Fibroblast of the aortic adventitia (primary cell): ENCODE results near the gene THRA. TPM values are rescaled to one million over a fixed set of nuclear protein-coding genes. Genes with fewer than 3 reads are reported as not detected.

Experiments
- DNase-seq: peaks from one replicate; pipeline ENCODE4 v3.0.0-alpha.2; 2010; ENCODE audit warnings: low read depth
- H3K4me3 ChIP-seq: 2 replicates; pipeline ENCODE4 v1.5.1; 2011; ENCODE audit warnings: low read depth, mild to moderate bottlenecking, control low read depth, low read length, moderate library complexity
- total RNA-seq: library from RNA; depleted of rRNA; stranded (reverse); fragments of >200 nt; gene quantifications from 2 replicates; pipeline ENCODE4 v1.2.3, GENCODE V29; 2012; ENCODE audit warnings: low replicate concordance
- TF ChIP-seq, protein P1 (sequence below): IDR thresholded peaks from 2 replicates; pipeline ENCODE4 v1.5.1; 2011; ENCODE audit warnings: mild to moderate bottlenecking, low read length, control low read depth, inconsistent platforms; ENCODE audit not compliant: insufficient read depth

THRA gene
- total RNA-seq, 1 donor = 23.0 TPM

DNA sequence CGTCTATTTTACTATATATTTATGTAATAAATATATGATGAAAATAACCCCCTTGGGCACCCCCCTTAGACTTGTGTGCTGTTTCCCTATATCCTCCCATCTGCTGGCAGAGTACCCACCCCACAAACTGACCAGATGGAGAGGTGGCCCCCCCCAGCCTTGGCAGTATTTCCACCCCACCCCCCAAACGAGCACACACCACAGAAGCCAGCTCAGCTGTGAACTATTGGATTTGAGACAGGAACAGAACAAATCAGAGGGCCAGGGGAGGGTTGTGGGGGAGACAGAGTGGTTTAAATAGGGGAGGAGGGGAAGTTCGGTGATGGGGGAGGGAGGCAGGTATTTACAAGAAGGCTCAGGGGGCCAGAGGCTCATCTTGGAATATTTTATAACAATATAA lies 29.8 kb downstream of the THRA start:
- TF ChIP-seq, protein P1, sequence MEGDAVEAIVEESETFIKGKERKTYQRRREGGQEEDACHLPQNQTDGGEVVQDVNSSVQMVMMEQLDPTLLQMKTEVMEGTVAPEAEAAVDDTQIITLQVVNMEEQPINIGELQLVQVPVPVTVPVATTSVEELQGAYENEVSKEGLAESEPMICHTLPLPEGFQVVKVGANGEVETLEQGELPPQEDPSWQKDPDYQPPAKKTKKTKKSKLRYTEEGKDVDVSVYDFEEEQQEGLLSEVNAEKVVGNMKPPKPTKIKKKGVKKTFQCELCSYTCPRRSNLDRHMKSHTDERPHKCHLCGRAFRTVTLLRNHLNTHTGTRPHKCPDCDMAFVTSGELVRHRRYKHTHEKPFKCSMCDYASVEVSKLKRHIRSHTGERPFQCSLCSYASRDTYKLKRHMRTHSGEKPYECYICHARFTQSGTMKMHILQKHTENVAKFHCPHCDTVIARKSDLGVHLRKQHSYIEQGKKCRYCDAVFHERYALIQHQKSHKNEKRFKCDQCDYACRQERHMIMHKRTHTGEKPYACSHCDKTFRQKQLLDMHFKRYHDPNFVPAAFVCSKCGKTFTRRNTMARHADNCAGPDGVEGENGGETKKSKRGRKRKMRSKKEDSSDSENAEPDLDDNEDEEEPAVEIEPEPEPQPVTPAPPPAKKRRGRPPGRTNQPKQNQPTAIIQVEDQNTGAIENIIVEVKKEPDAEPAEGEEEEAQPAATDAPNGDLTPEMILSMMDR = no peak
- DNase-seq = no peak
- H3K4me3 ChIP-seq = no peak overlapping the region

GRCh38 chr17:40093005-40093579 lies 30.3 kb downstream of the THRA start:
- TF ChIP-seq, protein P1 = no peak
- no peak overlapping the region for H3K4me3 ChIP-seq
- no peak for DNase-seq

DNA sequence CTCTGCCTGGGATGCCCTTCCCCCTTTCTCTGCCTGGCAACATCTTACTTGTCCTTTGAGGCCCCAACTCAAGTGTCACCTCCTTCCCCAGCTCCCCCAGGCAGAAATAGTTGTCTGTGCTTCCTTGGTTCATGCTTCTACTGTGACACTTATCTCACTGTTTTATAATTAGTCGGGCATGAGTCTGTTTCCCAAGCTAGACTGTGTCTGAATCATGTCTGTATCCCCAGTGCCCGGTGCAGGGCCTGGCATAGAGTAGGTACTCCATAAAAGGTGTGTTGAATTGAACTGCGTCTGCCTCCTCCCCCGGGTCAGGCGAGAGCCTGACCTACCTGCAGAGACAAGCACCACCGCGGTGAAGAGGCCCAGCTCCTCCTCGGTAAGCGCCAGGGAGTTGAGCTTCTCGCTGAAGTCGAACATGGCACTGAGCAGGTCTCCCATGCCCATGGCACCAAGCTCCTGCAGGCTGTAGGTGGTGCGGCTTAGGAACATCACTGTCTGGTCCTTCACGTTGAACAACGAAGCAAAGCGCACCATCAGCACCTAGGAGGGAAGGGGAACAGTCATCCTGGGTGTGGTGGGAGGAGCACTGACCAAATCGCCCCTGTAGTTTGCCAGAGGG lies 30.9 kb downstream of the THRA start:
- no peak for DNase-seq
- TF ChIP-seq, protein P1 = no peak
- no peak overlapping the region for H3K4me3 ChIP-seq

GRCh38 chr17:40094874-40095273 lies 32.1 kb downstream of the THRA start:
- DNase-seq = no peak
- no peak overlapping the region for H3K4me3 ChIP-seq
- TF ChIP-seq, protein P1 = no peak

DNA sequence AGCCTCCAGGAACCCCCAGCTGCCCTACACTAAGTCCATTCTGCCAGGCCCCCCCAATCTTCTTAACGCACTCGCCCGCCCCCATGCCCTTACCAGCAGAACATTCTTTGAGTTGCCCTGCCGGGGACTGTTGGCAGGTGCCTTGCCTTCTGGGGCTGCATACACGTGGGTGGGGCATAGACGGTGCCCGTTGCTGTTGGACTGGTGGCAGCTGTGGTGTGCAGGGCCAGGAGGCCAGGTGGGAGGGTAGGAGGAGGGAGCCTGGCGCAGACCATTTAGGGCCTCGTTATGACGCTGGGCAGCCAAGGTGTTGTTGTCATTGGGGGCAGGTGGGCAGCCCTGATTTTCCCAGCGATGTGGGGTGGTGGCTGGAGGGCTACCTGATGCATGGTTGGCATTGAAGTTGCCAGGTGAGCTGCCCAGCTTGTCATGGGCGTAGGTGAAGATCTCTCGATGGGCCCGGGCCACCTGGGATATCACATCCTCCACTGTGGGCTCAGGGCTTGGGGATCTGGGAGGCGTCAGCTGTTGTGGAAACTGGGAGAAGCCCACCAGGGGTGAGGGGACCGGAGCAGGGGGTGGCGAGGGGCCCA lies 32.7 kb downstream of the THRA start:
- DNase-seq = no peak
- H3K4me3 ChIP-seq = no peak overlapping the region
- TF ChIP-seq, protein P1 = no peak

DNA sequence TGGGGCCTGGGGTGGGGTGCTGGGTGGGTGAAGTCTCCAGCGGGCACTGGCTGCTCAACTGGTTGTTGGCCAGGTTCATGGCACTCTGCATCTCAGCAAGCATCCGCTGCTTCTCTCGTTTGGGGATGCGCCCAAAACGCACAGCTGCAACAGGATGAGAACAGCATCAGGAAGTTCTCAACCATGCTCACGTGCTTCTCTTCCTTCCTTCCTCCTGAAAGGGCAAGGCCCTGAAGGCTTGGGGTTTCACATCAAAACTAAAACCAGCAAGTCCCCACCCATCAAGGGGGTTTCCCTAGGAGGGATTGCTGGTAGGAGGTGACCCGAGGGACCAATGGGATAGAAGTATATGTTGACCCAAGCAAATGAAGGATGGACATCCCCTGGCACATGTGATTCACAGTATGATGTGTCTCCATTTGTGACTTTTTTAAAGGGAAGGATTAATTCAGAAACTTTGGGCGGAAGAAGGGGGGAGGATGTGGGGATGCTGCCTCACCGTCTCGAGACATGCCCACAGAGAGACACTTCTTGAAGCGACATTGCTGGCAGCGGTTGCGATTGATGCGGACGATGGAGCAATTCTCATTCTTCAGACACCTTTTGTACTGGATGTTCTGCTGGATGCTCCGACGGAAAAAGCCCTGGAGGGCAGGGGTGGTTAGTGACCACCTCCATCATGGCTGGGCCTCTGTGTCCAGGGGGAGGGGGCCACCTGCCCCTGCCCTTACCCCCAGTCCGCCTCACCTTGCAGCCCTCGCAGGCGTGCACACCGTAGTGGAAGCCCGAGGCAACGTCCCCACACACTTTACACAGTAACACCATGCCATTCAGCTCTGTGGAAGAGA lies 33.4 kb downstream of the THRA start:
- no peak for DNase-seq
- H3K4me3 ChIP-seq = no peak overlapping the region
- TF ChIP-seq, protein P1 = no peak
